HCT116 (cell line): ENCODE data around the gene CYRIA. TPM values are rescaled to one million over a fixed set of nuclear protein-coding genes. Genes with fewer than 3 reads are reported as not detected.

Experiments
- ATAC-seq: fragments of 200-7000 bp; cut with Tn5 transposase; 2 replicates; pipeline ENCODE4 v1.9.1; 2020; ENCODE audit warnings: mild to moderate bottlenecking, moderate library complexity
- BruUV-seq: library from RNA; stranded (reverse); fragments of 400-500 nt; replicated peaks from 2 replicates; lab custom pipeline; 2021; lab: Mats Ljungman, UMichigan
- CTCF ChIA-PET: fragments of 300-600 bp; sonication (Branson Sonifier 250); formaldehyde crosslinking; loops from one replicate; lab custom pipeline; 2021; ENCODE audit warnings: antibody characterized with exemption; lab: Charles Lee
- POLR2A ChIA-PET: fragments of 300-600, 350-600 bp; sonication (Branson Sonifier 250); formaldehyde crosslinking; loops from one replicate; lab custom pipeline; 2021; ENCODE audit warnings: antibody characterized with exemption; lab: Charles Lee
- RAD21 ChIA-PET, 2 experiments: fragments of 300-600 bp; sonication (Branson Sonifier 250); formaldehyde crosslinking; loops; one replicate each; lab custom pipeline; 2023; ENCODE audit warnings: low total read pairs in 2 of 2; ENCODE audit not compliant: uncharacterized antibody in 2 of 2, unreplicated experiment in 2 of 2, low non-redundant PET in 1 of 2; lab: Charles Lee
- DNase-seq: peaks from one replicate; pipeline ENCODE4 v3.0.0-alpha.2; 2010; ENCODE audit warnings: low read depth, low spot score
- H2AFZ ChIP-seq: fragments of 200-600 bp; shearing (Covaris generic), sonication (generic); 2 replicates; pipeline ENCODE4 v1.6.1; 2017; ENCODE audit warnings: low read depth, mixed run types, mixed read lengths, antibody characterized with exemption, low read length; ENCODE audit not compliant: poor library complexity, severe bottlenecking
- H3K27ac ChIP-seq: 2 replicates; pipeline ENCODE4 v1.5.1; 2012; ENCODE audit warnings: low read depth, low read length
- H3K27me3 ChIP-seq: fragments of 200-600 bp; sonication (generic); 2 replicates; pipeline ENCODE4 v1.6.1; 2016; ENCODE audit warnings: mixed run types, low read length, mixed read lengths; ENCODE audit not compliant: insufficient read depth
- H3K36me3 ChIP-seq, 2 experiments: fragments of 200-500 bp in 1 of 2; fragments of 200-600 bp in 1 of 2; sonication (Bioruptor generic) in 1 of 2; sonication (generic) in 1 of 2; 2 replicates each; pipeline versions ENCODE4 v1.5.1 to v1.6.1; 2014 to 2016; ENCODE audit warnings: low read length in 2 of 2, inconsistent platforms in 1 of 2, mixed read lengths in 1 of 2, mixed run types in 1 of 2; ENCODE audit not compliant: insufficient read depth in 2 of 2, control insufficient read depth in 1 of 2
- H3K4me1 ChIP-seq, 2 experiments: fragments of 200-600 bp in 1 of 2; sonication (generic) in 1 of 2; 2 replicates each; pipeline versions ENCODE4 v1.5.1 to v1.6.1; 2012 to 2017; ENCODE audit warnings: low read length in 2 of 2, inconsistent platforms in 1 of 2, mild to moderate bottlenecking in 1 of 2, mixed read lengths in 1 of 2, mixed run types in 1 of 2, moderate library complexity in 1 of 2; ENCODE audit not compliant: insufficient read depth in 2 of 2, control insufficient read depth in 1 of 2
- H3K4me2 ChIP-seq: fragments of 200-600 bp; sonication (generic); 2 replicates; pipeline ENCODE4 v1.6.1; 2017; ENCODE audit warnings: mixed run types, low read length, mixed read lengths
- H3K4me3 ChIP-seq, 2 experiments: fragments of 200-600 bp in 1 of 2; sonication (generic) in 1 of 2; replicated peaks in 1 of 2; 2 replicates each; pipeline ENCODE4 v1.5.1; 2011 to 2016; ENCODE audit warnings: low read length in 2 of 2, control low read depth in 1 of 2, low read depth in 1 of 2, mild to moderate bottlenecking in 1 of 2, mixed read lengths in 1 of 2, mixed run types in 1 of 2
- H3K79me2 ChIP-seq: fragments of 200-600 bp; sonication (generic); 2 replicates; pipeline ENCODE4 v1.6.1; 2017; ENCODE audit warnings: mild to moderate bottlenecking, mixed run types, low read length, moderate library complexity, mixed read lengths; ENCODE audit not compliant: insufficient read depth
- H3K9ac ChIP-seq: fragments of 200-600 bp; sonication (generic); 2 replicates; pipeline ENCODE4 v1.6.1; 2016; ENCODE audit warnings: low read length, mixed read lengths
- H3K9me2 ChIP-seq: fragments of 200-600 bp; sonication (generic), shearing (Covaris generic); 2 replicates; pipeline ENCODE4 v1.6.1; 2017; ENCODE audit warnings: mixed run types, mild to moderate bottlenecking, moderate library complexity; ENCODE audit not compliant: insufficient read depth
- H3K9me3 ChIP-seq, 2 experiments: fragments of 200-500 bp in 1 of 2; fragments of 200-600 bp in 1 of 2; sonication (Bioruptor generic) in 1 of 2; sonication (generic) in 1 of 2; 2 replicates each; pipeline ENCODE4 v1.6.1; 2014 to 2017; ENCODE audit warnings: low read length in 2 of 2, mixed read lengths in 2 of 2, inconsistent platforms in 1 of 2, low read depth in 1 of 2, mild to moderate bottlenecking in 1 of 2, mixed run types in 1 of 2, moderate library complexity in 1 of 2; ENCODE audit not compliant: control insufficient read depth in 1 of 2, insufficient read depth in 1 of 2
- H4K20me1 ChIP-seq: fragments of 200-600 bp; sonication (generic), shearing (Covaris generic); 2 replicates; pipeline ENCODE4 v1.6.1; 2017; ENCODE audit warnings: mixed run types, mild to moderate bottlenecking, moderate library complexity; ENCODE audit not compliant: insufficient read depth
- CBX3 ChIP-seq: IDR thresholded peaks from 2 replicates; pipeline ENCODE4 v1.6.1; 2012; ENCODE audit warnings: low read depth
- EGR1 ChIP-seq: IDR thresholded peaks from 2 replicates; pipeline ENCODE4 v1.6.1; 2012; ENCODE audit warnings: low read depth
- ELF1 ChIP-seq: IDR thresholded peaks from 2 replicates; pipeline ENCODE4 v1.6.1; 2012; ENCODE audit warnings: low read depth, borderline replicate concordance
- EZH2phosphoT487 ChIP-seq: fragments of 200-600 bp; IDR thresholded peaks from 2 replicates; pipeline ENCODE4 v1.6.1; 2018; ENCODE audit warnings: antibody characterized with exemption, borderline replicate concordance
- FOSL1 ChIP-seq: IDR thresholded peaks from 2 replicates; pipeline ENCODE4 v1.6.1; 2012; ENCODE audit warnings: low read depth
- POLR2AphosphoS5 ChIP-seq: IDR thresholded peaks from 2 replicates; pipeline ENCODE4 v1.6.1; 2011; ENCODE audit warnings: mild to moderate bottlenecking, low read depth, low read length, moderate library complexity
- RAD21 ChIP-seq: IDR thresholded peaks from 2 replicates; pipeline ENCODE4 v1.6.1; 2012; ENCODE audit warnings: low read depth, mild to moderate bottlenecking
- REST ChIP-seq: IDR thresholded peaks from 2 replicates; pipeline ENCODE4 v1.6.1; 2012; ENCODE audit warnings: low read depth
- SP1 ChIP-seq: IDR thresholded peaks from 2 replicates; pipeline ENCODE4 v1.6.1; 2012; ENCODE audit warnings: low read depth
- SRF ChIP-seq: IDR thresholded peaks from 2 replicates; pipeline ENCODE4 v1.6.1; 2012; ENCODE audit warnings: low read depth
- TCF7L2 ChIP-seq: IDR thresholded peaks from 2 replicates; pipeline ENCODE4 v1.7.0; 2011; ENCODE audit warnings: borderline replicate concordance, inconsistent platforms; ENCODE audit not compliant: insufficient read depth, insufficient read length; ENCODE audit errors: extremely low read depth
- YY1 ChIP-seq: IDR thresholded peaks from 2 replicates; pipeline ENCODE4 v1.6.1; 2011; ENCODE audit warnings: low read length, low read depth, moderate library complexity, mild to moderate bottlenecking; ENCODE audit not compliant: insufficient replicate concordance; ENCODE audit errors: extremely low read depth
- ZFX ChIP-seq: fragments of 450-650 bp; IDR thresholded peaks from 2 replicates; pipeline ENCODE4 v1.6.1; 2017
- ZNF274 ChIP-seq: fragments of 200-500 bp; sonication (Bioruptor generic); IDR thresholded peaks from 2 replicates; pipeline ENCODE4 v1.6.1; 2014; ENCODE audit warnings: mild to moderate bottlenecking, low read depth, low read length, inconsistent platforms
- intact Hi-C: fragments of 100-400 bp; cut with micrococcal nuclease; formaldehyde crosslinking; loops from 2 replicates; pipeline ENCODE4 v1.10.0; 2022
- total RNA-seq: library from RNA; stranded (reverse); gene quantifications from one replicate; pipeline ENCODE4 v1.2.1, GENCODE V29; 2021; ENCODE audit not compliant: unreplicated experiment

The CYRIA gene
- total RNA-seq, 1 experiment from 2014 or later = 0.44 TPM

DNA sequence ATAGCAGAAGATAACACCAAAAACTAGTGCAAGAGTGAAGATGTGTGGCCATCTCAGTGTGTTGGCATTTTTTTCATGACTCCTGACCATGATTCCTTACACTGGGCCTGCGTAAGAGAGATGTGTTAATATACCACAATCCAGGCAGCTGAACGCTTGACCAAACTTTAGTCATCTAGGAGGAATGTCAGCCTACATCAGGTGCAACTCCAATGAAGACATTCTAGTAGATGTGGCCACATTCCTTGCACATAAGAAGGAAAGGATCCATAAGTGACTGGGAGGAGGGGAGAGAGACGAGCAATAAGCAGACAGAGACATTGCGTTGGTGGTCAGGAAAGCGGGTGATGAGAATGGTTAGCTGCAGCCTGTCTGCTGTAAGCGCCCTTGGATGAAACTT, 42.6 kb downstream of the CYRIA start:
- no TSS peak for BruUV-seq

DNA sequence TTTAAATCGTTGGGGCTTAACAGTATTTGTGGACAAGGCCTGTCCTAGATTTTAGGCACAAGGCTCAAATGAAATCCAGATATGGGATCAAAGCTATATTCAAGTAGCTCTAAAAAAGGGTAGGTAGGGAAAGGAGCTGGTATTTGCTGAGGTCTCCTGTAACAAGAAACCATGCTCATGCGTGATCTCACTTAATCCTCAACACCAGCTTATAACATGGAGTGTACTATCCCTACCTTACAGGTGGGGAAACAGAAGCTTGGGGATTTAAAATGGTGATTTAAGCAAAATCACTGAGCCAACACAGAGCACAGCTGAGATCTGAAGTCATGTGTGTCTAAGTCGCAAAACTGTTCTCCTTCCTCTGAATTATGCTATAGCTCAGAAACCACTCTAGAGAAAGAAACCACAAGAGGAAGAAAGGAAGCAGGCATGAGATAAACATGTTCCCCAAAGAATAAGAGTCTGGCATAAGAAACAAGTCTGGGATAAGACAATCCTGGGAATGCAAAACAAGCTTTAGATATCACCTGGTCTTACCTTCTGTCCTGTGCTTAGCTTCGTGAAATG, 43.1 kb downstream of the CYRIA start:
- H3K9ac ChIP-seq = no peak overlapping the region
- no peak overlapping the region for H3K27ac ChIP-seq
- intact Hi-C loops = no loop called here
- ATAC-seq (no peak), DNase-seq (no peak)
- no peak overlapping the region for H3K4me2 ChIP-seq
- H3K27me3 ChIP-seq = peaks cover 35% of the 10 kb centered on the region
- ChIA-PET RAD21 (no interaction called here), POLR2A (no interaction called here), CTCF (interaction anchor here (1.2 to 2.7 kb wide), 2 partner anchors 8 to 9 kb away, joined by 3 to 14 read pairs; no protein-coding TSS in a partner anchor)
- BruUV-seq = no TSS peak
- H3K9me2 ChIP-seq = no peaks in the 10 kb centered on the region
- no peaks in the 10 kb centered on the region for H4K20me1 ChIP-seq
- no peaks in the 10 kb centered on the region for H3K36me3 ChIP-seq
- no peak for TF ChIP-seq SP1
- no peak for TF ChIP-seq REST
- no peak for TF ChIP-seq POLR2AphosphoS5
- no peak for TF ChIP-seq EZH2phosphoT487
- TF ChIP-seq ELF1 = no peak
- no peak for TF ChIP-seq SRF
- no peak for TF ChIP-seq ZFX
- no peaks in the 10 kb centered on the region for H3K9me3 ChIP-seq
- no peaks in the 10 kb centered on the region for H3K79me2 ChIP-seq
- H3K4me1 ChIP-seq = no peaks in the 10 kb centered on the region
- H2AFZ ChIP-seq = no peak overlapping the region
- H3K4me3 ChIP-seq = no peak overlapping the region

More for the DNA sequence above, 42.6 kb downstream of the CYRIA start:
- Histone ChIP-seq H4K20me1 (no peaks in the 10 kb centered on the region), H3K27me3 (peaks cover 40% of the 10 kb centered on the region), H3K9ac (no peak overlapping the region), H3K4me2 (no peak overlapping the region), H2AFZ (no peak overlapping the region), H3K9me2 (no peaks in the 10 kb centered on the region), H3K79me2 (no peaks in the 10 kb centered on the region), H3K4me3 (no peak overlapping the region), H3K4me1 (no peaks in the 10 kb centered on the region), H3K27ac (no peak overlapping the region), H3K36me3 (no peaks in the 10 kb centered on the region), H3K9me3 (no peaks in the 10 kb centered on the region)
- ATAC-seq (no peak), DNase-seq (no peak)
- ChIA-PET POLR2A (no interaction called here), RAD21 (no interaction called here), CTCF (interaction anchor here (1.2 to 2.7 kb wide), 2 partner anchors 7 to 10 kb away, joined by 3 to 14 read pairs; no protein-coding TSS in a partner anchor)
- intact Hi-C loops = no loop called here
- no peak for TF ChIP-seq ELF1
- TF ChIP-seq YY1 = no peak
- no peak for TF ChIP-seq TCF7L2
- no peak for TF ChIP-seq ZNF274
- no peak for TF ChIP-seq CBX3
- TF ChIP-seq EGR1 = no peak
- no peak for TF ChIP-seq RAD21
- TF ChIP-seq SRF = no peak
- TF ChIP-seq FOSL1 = no peak
